ENCODE data around the gene PPIL6. TPM values are rescaled to one million over a fixed set of nuclear protein-coding genes. Genes with fewer than 3 reads are reported as not detected.

The PPIL6 gene
- total RNA-seq, 1 donor = 1.9 TPM

- no peaks in the 10 kb centered on the region for H3K27me3 ChIP-seq (ENCODE audit: insufficient read depth, low read length)
- peaks cover 63% of the 10 kb centered on the region for H3K4me1 ChIP-seq (ENCODE audit: insufficient read depth, low read length)
- H3K9me3 ChIP-seq (ENCODE audit: low read depth, low read length) = no peaks in the 10 kb centered on the region
- peak overlapping the region; percentile 89 for H3K4me3 ChIP-seq (ENCODE audit: low read length)
These were observed 15.7 kb upstream of the PPIL6 start for GRCh38 chr6:109456111-109456583.

DNA sequence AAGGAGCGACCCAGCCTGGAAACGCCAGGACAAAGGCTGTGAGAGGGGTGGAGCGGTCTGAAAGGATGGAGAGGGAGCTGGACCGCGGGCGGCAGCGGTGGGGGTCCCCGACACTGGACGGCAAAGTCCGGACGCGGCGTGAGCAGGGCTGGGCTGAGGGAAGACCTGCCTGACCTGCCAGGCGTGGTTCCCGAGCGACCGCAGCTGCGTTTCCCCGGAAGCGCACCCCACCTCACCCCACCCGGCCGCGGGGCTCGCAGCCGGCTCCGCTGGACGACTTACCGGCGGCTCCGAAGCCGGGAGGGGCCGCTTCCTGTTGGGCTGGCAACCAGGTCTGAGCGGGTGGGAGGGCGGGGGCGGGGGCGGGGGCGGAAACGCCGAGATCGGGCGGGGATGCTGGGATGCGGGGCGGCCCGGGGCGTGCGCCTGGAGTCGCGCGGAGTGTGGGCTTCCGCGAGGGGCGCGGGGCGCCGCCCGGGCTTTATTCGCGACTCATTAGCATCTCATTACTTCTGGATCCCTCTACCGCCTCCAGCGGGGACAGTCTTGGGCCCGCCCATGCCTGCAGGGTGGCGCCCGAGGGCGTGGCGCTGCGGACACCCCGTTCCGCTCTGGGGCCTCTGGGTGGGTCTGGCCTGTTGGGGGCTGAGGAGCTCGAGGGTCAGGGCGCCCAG, 15.1 kb upstream of the PPIL6 start, which contains the start of gene MICAL1:
MICAL1 (minus strand) TSS at position 336 of the 674 bp plus-strand sequence. CDS start 1,576 bp downstream, outside the sequence.
- Histone ChIP-seq H3K4me1 (ENCODE audit: insufficient read depth, low read length) (peaks cover 67% of the 10 kb centered on the region), H3K4me3 (ENCODE audit: low read length) (peak within 1 kb of the TSS; percentile 89), H3K9me3 (ENCODE audit: low read depth, low read length) (no peaks in the 10 kb centered on the region), H3K27me3 (ENCODE audit: insufficient read depth, low read length) (no peaks in the 10 kb centered on the region)

GRCh38 chr6:109454496-109455436, 14.3 kb upstream of the PPIL6 start:
- Histone ChIP-seq H3K27me3 (ENCODE audit: insufficient read depth, low read length) (no peaks in the 10 kb centered on the region), H3K9me3 (ENCODE audit: low read depth, low read length) (no peaks in the 10 kb centered on the region), H3K4me1 (ENCODE audit: insufficient read depth, low read length) (peaks cover 72% of the 10 kb centered on the region), H3K4me3 (ENCODE audit: low read length) (peak overlapping the region; percentile 89)

DNA sequence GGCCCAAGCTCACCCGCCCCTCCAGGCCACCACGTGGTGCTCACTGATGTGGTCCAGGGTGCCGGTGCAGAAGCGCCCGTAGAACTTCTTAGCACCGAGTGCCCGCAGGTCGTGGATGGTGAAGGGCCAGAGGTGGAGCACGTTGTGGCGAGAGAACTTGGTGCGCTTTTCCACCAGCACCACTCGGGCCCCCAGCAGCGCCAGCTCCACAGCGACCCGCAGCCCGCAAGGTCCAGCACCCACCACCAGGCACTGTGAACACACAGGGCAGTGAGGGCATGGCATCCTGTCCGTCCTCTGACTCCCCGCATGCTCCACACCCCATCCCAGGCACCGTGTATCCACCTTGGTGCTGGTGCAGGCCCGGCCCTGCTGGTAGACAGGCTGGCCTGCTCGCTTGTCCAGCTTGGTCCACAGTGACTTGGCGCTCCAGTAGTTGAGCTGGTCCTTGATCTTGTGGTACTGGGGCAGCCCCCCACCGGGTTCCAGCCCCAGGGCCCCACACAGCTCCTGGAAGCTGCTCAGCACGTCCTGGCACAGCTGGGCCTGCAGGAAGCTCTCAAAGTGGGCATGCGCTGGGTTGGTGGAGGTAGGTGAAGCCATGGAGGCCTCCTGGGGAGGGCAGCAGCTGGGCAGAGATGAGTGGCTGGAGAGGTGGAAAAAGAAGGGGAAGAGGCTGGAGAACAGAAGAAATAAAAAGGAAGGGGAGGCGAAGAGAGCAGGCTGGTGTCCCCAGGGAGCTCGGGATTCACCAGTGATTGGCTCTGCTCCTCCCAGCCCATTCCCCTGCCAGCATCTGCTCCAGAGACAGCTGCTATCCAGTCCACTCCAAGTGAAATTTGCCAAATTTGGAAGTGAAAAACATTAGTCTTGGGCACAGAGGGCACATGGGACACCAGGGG, 13.4 kb upstream of the PPIL6 start:
- Histone ChIP-seq H3K27me3 (ENCODE audit: insufficient read depth, low read length) (no peaks in the 10 kb centered on the region), H3K4me3 (ENCODE audit: low read length) (peak overlapping the region; percentile 89), H3K4me1 (ENCODE audit: insufficient read depth, low read length) (peaks cover 73% of the 10 kb centered on the region), H3K9me3 (ENCODE audit: low read depth, low read length) (no peaks in the 10 kb centered on the region)

DNA sequence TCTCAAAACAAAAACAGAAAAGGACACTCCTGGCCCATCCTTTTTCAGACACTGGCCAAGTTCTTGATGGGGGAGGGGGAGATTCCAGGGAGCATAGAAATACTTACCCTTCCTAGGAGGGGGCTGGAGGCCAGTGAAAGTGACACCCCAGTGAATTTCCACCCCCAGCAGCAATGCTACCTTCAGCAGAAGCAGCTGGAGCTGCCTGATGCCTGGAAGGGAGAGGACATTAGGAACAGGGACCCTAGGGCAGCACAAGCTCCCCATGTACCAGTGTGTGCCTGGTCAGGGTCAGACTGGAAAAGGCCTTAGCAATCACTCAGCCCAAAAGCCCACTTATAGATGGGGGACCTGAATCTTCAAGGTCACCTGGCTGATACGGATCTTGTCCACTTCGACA, 12.7 kb upstream of the PPIL6 start:
- no peak overlapping the region for H3K4me3 ChIP-seq (ENCODE audit: low read length)
- H3K9me3 ChIP-seq (ENCODE audit: low read depth, low read length) = no peaks in the 10 kb centered on the region
- no peaks in the 10 kb centered on the region for H3K27me3 ChIP-seq (ENCODE audit: insufficient read depth, low read length)
- H3K4me1 ChIP-seq (ENCODE audit: insufficient read depth, low read length) = peaks cover 66% of the 10 kb centered on the region

DNA sequence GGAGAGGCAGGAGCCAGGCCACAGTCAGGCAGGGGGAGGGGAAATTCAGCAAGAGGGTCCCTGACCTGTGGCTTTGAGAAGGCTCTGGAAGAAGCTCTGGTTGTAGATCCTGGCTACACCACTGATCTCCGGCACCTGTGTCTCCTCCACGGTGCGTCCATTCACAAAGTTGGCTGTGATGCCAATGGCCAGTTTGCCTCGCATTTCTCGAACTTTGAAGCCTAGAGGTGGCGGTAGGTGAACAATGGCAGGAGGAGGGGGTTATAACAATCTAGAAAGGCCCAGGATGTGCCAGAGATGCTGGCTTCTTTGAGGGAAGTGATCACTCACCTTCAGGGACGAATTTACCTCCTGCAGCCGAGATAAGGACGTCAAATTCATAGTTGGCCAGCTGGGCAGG, 11.8 kb upstream of the PPIL6 start:
- Histone ChIP-seq H3K9me3 (ENCODE audit: low read depth, low read length) (no peaks in the 10 kb centered on the region), H3K27me3 (ENCODE audit: insufficient read depth, low read length) (no peaks in the 10 kb centered on the region), H3K4me1 (ENCODE audit: insufficient read depth, low read length) (peaks cover 56% of the 10 kb centered on the region), H3K4me3 (ENCODE audit: low read length) (no peak overlapping the region)

DNA sequence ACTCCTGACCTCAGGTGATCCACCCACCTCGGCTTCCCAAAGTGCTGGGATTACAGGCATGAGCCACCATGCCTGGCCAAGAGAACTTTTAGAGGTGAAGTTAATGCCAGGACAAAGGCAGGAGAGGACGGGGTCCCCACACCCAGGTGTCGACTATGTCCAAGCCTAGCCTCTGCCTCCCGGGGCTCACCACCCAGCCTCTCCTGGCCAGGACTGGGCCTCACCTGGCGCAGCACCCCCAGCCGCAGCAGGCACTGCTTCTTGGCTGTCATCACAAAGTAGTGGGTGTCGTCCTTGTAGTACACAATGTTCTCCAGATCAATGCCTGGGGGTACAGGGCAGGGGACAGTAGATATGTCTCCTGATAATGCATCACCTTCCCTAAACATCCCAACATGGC, 10.9 kb upstream of the PPIL6 start:
- H3K4me1 ChIP-seq (ENCODE audit: insufficient read depth, low read length) = peaks cover 48% of the 10 kb centered on the region
- H3K4me3 ChIP-seq (ENCODE audit: low read length) = no peak overlapping the region

DNA sequence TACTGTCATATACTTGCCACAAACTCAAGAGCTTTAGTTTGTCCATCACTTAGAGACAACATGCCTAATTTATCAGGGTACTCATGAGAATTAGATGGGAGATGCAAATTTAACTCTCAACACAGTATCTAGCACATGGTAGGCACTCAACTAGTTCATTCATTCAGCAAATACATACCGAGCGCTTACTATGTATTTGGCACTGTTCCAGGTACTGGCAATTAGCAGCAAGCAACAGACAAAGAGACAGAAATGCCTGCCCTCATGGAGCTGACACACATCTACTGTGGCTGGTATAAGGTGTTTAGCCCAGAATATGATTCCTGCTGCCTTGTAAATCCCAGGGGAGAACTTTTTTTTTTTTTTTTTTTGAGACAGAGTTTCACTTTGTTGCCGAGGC, 10.4 kb upstream of the PPIL6 start:
- Histone ChIP-seq H3K9me3 (ENCODE audit: low read depth, low read length) (no peaks in the 10 kb centered on the region), H3K27me3 (ENCODE audit: insufficient read depth, low read length) (no peaks in the 10 kb centered on the region), H3K4me1 (ENCODE audit: insufficient read depth, low read length) (peaks cover 42% of the 10 kb centered on the region), H3K4me3 (ENCODE audit: low read length) (no peak overlapping the region)

More for the DNA sequence above, 10.9 kb upstream of the PPIL6 start:
- H3K9me3 ChIP-seq (ENCODE audit: low read depth, low read length) = no peaks in the 10 kb centered on the region
- no peaks in the 10 kb centered on the region for H3K27me3 ChIP-seq (ENCODE audit: insufficient read depth, low read length)

DNA sequence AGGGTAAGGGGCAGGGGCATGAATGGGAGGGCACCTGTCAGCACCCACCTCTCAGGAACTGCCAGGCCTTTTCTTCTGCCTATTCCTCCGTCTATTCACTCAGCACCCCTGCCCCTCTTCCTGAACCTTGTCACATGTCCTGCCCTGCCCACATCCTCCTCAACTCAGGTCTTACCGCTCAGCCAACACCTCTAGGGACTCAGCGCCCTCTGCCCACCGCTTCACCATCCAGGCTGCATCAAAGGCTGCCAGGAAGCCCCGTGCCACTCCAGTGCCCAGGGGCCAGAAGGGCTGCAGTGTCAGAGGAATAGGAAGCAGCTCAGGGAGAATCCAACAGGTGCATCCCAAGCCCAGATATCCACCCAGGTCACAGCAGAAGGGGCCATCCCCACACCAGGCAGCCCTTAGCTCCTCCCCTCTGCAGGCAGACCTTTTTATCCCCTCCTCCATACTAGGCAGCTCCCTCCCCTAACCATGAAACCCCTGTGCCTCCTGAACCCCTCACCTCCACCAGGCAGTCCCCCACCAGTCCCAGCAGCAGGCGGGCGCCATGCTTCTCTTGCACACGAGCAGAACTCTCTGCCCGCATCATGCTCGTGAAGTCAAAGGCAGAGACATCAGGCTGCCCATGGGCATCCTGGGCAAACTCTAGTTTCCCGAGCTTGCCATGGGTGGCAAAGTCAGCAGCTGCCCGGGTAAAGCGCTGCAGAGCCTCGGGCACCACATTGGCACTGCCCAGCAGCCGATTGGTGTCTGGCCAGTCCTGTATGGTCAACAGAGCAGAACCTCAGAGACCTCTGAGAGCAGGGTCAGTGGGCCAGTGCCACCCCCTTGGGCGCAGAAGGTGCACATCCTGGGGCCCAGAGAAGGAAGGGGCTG, 9.6 kb upstream of the PPIL6 start:
- Histone ChIP-seq H3K27me3 (ENCODE audit: insufficient read depth, low read length) (no peaks in the 10 kb centered on the region), H3K4me1 (ENCODE audit: insufficient read depth, low read length) (peaks cover 42% of the 10 kb centered on the region), H3K9me3 (ENCODE audit: low read depth, low read length) (no peaks in the 10 kb centered on the region), H3K4me3 (ENCODE audit: low read length) (no peak overlapping the region)

- Histone ChIP-seq H3K4me3 (ENCODE audit: low read length) (no peak overlapping the region), H3K27me3 (ENCODE audit: insufficient read depth, low read length) (no peaks in the 10 kb centered on the region), H3K4me1 (ENCODE audit: insufficient read depth, low read length) (peaks cover 38% of the 10 kb centered on the region), H3K9me3 (ENCODE audit: low read depth, low read length) (no peaks in the 10 kb centered on the region)
These were observed 8.8 kb upstream of the PPIL6 start for GRCh38 chr6:109449064-109449794.

DNA sequence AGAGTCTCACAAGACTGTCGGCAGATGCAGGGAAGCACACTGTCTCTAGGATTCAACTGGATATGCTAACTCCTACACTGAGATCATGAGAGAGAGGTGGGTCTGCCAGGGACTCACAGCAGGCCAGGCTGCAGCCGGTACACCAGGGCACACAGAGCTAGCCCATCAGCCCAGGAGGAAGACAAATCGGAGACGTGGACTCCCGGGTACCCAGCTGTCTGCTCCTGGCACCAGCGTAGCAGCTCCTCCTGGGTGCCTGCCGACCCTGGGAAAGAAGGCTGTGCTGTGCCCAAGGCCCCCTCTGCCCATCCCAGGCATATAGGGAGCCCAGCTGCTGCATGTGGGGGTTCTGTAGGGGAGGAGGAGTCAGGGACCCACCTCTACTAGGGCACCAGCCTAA, 8.2 kb upstream of the PPIL6 start:
- Histone ChIP-seq H3K4me1 (ENCODE audit: insufficient read depth, low read length) (peaks cover 32% of the 10 kb centered on the region), H3K27me3 (ENCODE audit: insufficient read depth, low read length) (no peaks in the 10 kb centered on the region), H3K4me3 (ENCODE audit: low read length) (no peak overlapping the region), H3K9me3 (ENCODE audit: low read depth, low read length) (no peaks in the 10 kb centered on the region)

GRCh38 chr6:109447878-109448555, 7.6 kb upstream of the PPIL6 start:
- H3K4me1 ChIP-seq (ENCODE audit: insufficient read depth, low read length) = peaks cover 26% of the 10 kb centered on the region

GRCh38 chr6:109447087-109447486, 6.7 kb upstream of the PPIL6 start:
- Histone ChIP-seq H3K9me3 (ENCODE audit: low read depth, low read length) (no peaks in the 10 kb centered on the region), H3K4me1 (ENCODE audit: insufficient read depth, low read length) (peaks cover 28% of the 10 kb centered on the region)

More at GRCh38 chr6:109447878-109448555, 7.6 kb upstream of the PPIL6 start:
- H3K27me3 ChIP-seq (ENCODE audit: insufficient read depth, low read length) = no peaks in the 10 kb centered on the region
- no peaks in the 10 kb centered on the region for H3K9me3 ChIP-seq (ENCODE audit: low read depth, low read length)
- no peak overlapping the region for H3K4me3 ChIP-seq (ENCODE audit: low read length)

More at GRCh38 chr6:109447087-109447486, 6.7 kb upstream of the PPIL6 start:
- no peaks in the 10 kb centered on the region for H3K27me3 ChIP-seq (ENCODE audit: insufficient read depth, low read length)
- H3K4me3 ChIP-seq (ENCODE audit: low read length) = no peak overlapping the region
